Osteocyte (in vitro differentiated cells): Measurements from ENCODE around the gene EIF4ENIF1. TPM values are rescaled to one million over a fixed set of nuclear protein-coding genes. Genes with fewer than 3 reads are reported as not detected.

ENCODE experiments used
- DNase-seq: peaks from one replicate; pipeline ENCODE4 v3.0.0; 2021; ENCODE audit warnings: mixed read lengths; ENCODE audit not compliant: unreplicated experiment; ENCODE audit errors: extremely low spot score
- H3K27ac Mint-ChIP-seq: one replicate; pipeline ENCODE4 v1.8.0; 2021; ENCODE audit warnings: mild to moderate bottlenecking, mixed read lengths; ENCODE audit not compliant: unreplicated experiment
- H3K27me3 Mint-ChIP-seq: one replicate; pipeline ENCODE4 v1.8.0; 2021; ENCODE audit warnings: mixed read lengths; ENCODE audit not compliant: unreplicated experiment
- H3K36me3 Mint-ChIP-seq: one replicate; pipeline ENCODE4 v1.8.0; 2021; ENCODE audit warnings: mixed read lengths; ENCODE audit not compliant: unreplicated experiment
- H3K4me1 Mint-ChIP-seq: one replicate; pipeline ENCODE4 v1.8.0; 2021; ENCODE audit warnings: mixed read lengths; ENCODE audit not compliant: unreplicated experiment
- H3K4me3 Mint-ChIP-seq: one replicate; pipeline ENCODE4 v1.8.0; 2021; ENCODE audit warnings: mild to moderate bottlenecking, moderate library complexity, mixed read lengths; ENCODE audit not compliant: unreplicated experiment
- H3K9me3 Mint-ChIP-seq: one replicate; pipeline ENCODE4 v1.8.0; 2021; ENCODE audit warnings: mixed read lengths; ENCODE audit not compliant: unreplicated experiment
- CTCF ChIP-seq: fragments of 200-600 bp; sonication (generic); IDR thresholded peaks from 2 replicates; pipeline ENCODE4 v1.5.0; 2021; ENCODE audit warnings: antibody characterized with exemption, mild to moderate bottlenecking, moderate library complexity
- total RNA-seq: library from RNA; stranded (reverse); gene quantifications from 2 replicates; pipeline ENCODE4 v1.2.1, GENCODE V29; 2021

EIF4ENIF1 gene
- total RNA-seq, 1 donor from 2014 or later: 38.4 TPM

- Mint-ChIP-seq H3K4me1 (peaks cover 41% of the 10 kb centered on the region), H3K36me3 (peaks cover 3% of the 10 kb centered on the region), H3K4me3 (no peak overlapping the region), H3K27me3 (no peaks in the 10 kb centered on the region), H3K27ac (no peak overlapping the region), H3K9me3 (no peaks in the 10 kb centered on the region)
- no peak for DNase-seq
- no peak for TF ChIP-seq CTCF
Observed at GRCh38 chr22:31492151-31492550, 2.5 kb upstream of the EIF4ENIF1 start.

- no peak for TF ChIP-seq CTCF
- H3K4me3 Mint-ChIP-seq: peak overlapping the region; percentile 88
- no peaks in the 10 kb centered on the region for H3K9me3 Mint-ChIP-seq
- peaks cover 38% of the 10 kb centered on the region for H3K4me1 Mint-ChIP-seq
- H3K36me3 Mint-ChIP-seq: peaks cover 6% of the 10 kb centered on the region
- no peak for DNase-seq
- H3K27me3 Mint-ChIP-seq: no peaks in the 10 kb centered on the region
- peak overlapping the region; percentile 90 for H3K27ac Mint-ChIP-seq
Observed at GRCh38 chr22:31491218-31491962, 1.7 kb upstream of the EIF4ENIF1 start.

- H3K27ac Mint-ChIP-seq: peak overlapping the region; percentile 90
- H3K4me1 Mint-ChIP-seq: peaks cover 31% of the 10 kb centered on the region
- no peaks in the 10 kb centered on the region for H3K9me3 Mint-ChIP-seq
- H3K36me3 Mint-ChIP-seq: peaks cover 7% of the 10 kb centered on the region
- DNase-seq: no peak
- H3K4me3 Mint-ChIP-seq: peak overlapping the region; percentile 88
- TF ChIP-seq CTCF: peak; percentile 8
- H3K27me3 Mint-ChIP-seq: no peaks in the 10 kb centered on the region
Observed at GRCh38 chr22:31490496-31490925, 869 bp upstream of the EIF4ENIF1 start.

GRCh38 chr22:31488988-31489617, 539 bp downstream of the EIF4ENIF1 start:
- no peaks in the 10 kb centered on the region for H3K9me3 Mint-ChIP-seq
- peak; percentile 85 for DNase-seq
- H3K36me3 Mint-ChIP-seq: peaks cover 16% of the 10 kb centered on the region
- H3K27me3 Mint-ChIP-seq: no peaks in the 10 kb centered on the region
- peak overlapping the region; percentile 80 for H3K4me3 Mint-ChIP-seq
- no peak for TF ChIP-seq CTCF
- peak overlapping the region; percentile 71 for H3K27ac Mint-ChIP-seq
- H3K4me1 Mint-ChIP-seq: peaks cover 30% of the 10 kb centered on the region

GRCh38 chr22:31488346-31488883, 1.2 kb downstream of the EIF4ENIF1 start:
- no peaks in the 10 kb centered on the region for H3K27me3 Mint-ChIP-seq
- no peak for DNase-seq
- peaks cover 30% of the 10 kb centered on the region for H3K4me1 Mint-ChIP-seq
- peak overlapping the region; percentile 80 for H3K4me3 Mint-ChIP-seq
- H3K9me3 Mint-ChIP-seq: no peaks in the 10 kb centered on the region
- TF ChIP-seq CTCF: no peak
- peak overlapping the region; percentile 71 for H3K27ac Mint-ChIP-seq
- H3K36me3 Mint-ChIP-seq: peaks cover 21% of the 10 kb centered on the region
